Keratinocyte (primary cell): ENCODE data around the gene ALPI. TPM values are rescaled to one million over a fixed set of nuclear protein-coding genes. Genes with fewer than 3 reads are reported as not detected.

ENCODE experiments used
- DNase-seq: peaks from one replicate; pipeline ENCODE4 v3.0.0-alpha.2; 2011; ENCODE audit warnings: low read depth, missing footprints, low spot score
- FAIRE-seq: peaks from 2 replicates; lab custom pipeline; 2011; peaks lifted over from hg19 to GRCh38; lab: Jason Lieb, UNC
- H2AFZ ChIP-seq: 2 replicates; pipeline ENCODE4 v1.6.0; 2012; ENCODE audit warnings: low read length, control low read depth, inconsistent platforms; ENCODE audit not compliant: control insufficient read depth
- H3K27ac ChIP-seq: 2 replicates; pipeline ENCODE4 v1.5.1; 2011; ENCODE audit warnings: low read length; ENCODE audit not compliant: control insufficient read depth, insufficient read depth
- H3K27me3 ChIP-seq: 3 replicates; pipeline ENCODE4 v1.6.0; 2011; ENCODE audit warnings: low read length; ENCODE audit not compliant: control insufficient read depth, insufficient read depth; ENCODE audit errors: extremely low read depth
- H3K36me3 ChIP-seq, 2 experiments: 2 replicates in 1 of 2; 3 replicates in 1 of 2; pipeline ENCODE4 v1.5.1; 2011; ENCODE audit warnings: low read length in 2 of 2, mild to moderate bottlenecking in 1 of 2; ENCODE audit not compliant: control insufficient read depth in 2 of 2, insufficient read depth in 2 of 2; ENCODE audit errors: extremely low read depth in 1 of 2
- H3K4me1 ChIP-seq: 3 replicates; pipeline ENCODE4 v1.5.1; 2011; ENCODE audit warnings: low read length; ENCODE audit not compliant: control insufficient read depth, insufficient read depth; ENCODE audit errors: extremely low read depth
- H3K4me2 ChIP-seq: 3 replicates; pipeline ENCODE4 v1.6.0; 2011; ENCODE audit warnings: low read depth, low read length; ENCODE audit not compliant: control insufficient read depth, insufficient read depth; ENCODE audit errors: extremely low read depth
- H3K4me3 ChIP-seq, 3 experiments: fragments of 200-600 bp in 1 of 3; sonication (generic) in 1 of 3; 2 replicates in 2 of 3; 3 replicates in 1 of 3; pipeline ENCODE4 v1.5.1; 2011 to 2016; ENCODE audit warnings: low read length in 3 of 3, mild to moderate bottlenecking in 3 of 3, control low read depth in 2 of 3, inconsistent platforms in 1 of 3, low read depth in 1 of 3, mixed read lengths in 1 of 3, mixed run types in 1 of 3, moderate library complexity in 1 of 3; ENCODE audit not compliant: control insufficient read depth in 2 of 3, insufficient read depth in 2 of 3; ENCODE audit errors: extremely low read depth in 1 of 3
- H3K79me2 ChIP-seq: 2 replicates; pipeline ENCODE4 v1.6.0; 2012; ENCODE audit warnings: low read length; ENCODE audit not compliant: control insufficient read depth, insufficient read depth
- H3K9ac ChIP-seq: 3 replicates; pipeline ENCODE4 v1.6.0; 2011; ENCODE audit warnings: low read length; ENCODE audit not compliant: control insufficient read depth, insufficient read depth; ENCODE audit errors: extremely low read depth
- H3K9me1 ChIP-seq: 3 replicates; pipeline ENCODE4 v1.6.0; 2011; ENCODE audit warnings: low read length; ENCODE audit not compliant: control insufficient read depth, insufficient read depth; ENCODE audit errors: extremely low read depth
- H3K9me3 ChIP-seq: 2 replicates; pipeline ENCODE4 v1.5.1; 2012; ENCODE audit warnings: low read depth, low read length; ENCODE audit not compliant: control insufficient read depth
- H4K20me1 ChIP-seq: 3 replicates; pipeline ENCODE4 v1.6.0; 2011; ENCODE audit warnings: low read length; ENCODE audit not compliant: control insufficient read depth, insufficient read depth; ENCODE audit errors: extremely low read depth
- CTCF ChIP-seq, 3 experiments: IDR thresholded peaks in 1 of 3; conservative IDR thresholded peaks in 1 of 3; optimal IDR thresholded peaks in 1 of 3; 2 replicates in 2 of 3; 3 replicates in 1 of 3; pipeline versions ENCODE3 to v1.5.1; 2011; ENCODE audit warnings: low read length in 3 of 3, mild to moderate bottlenecking in 3 of 3, moderate library complexity in 2 of 3, control low read depth in 1 of 3, inconsistent platforms in 1 of 3; ENCODE audit not compliant: insufficient read depth in 2 of 3; ENCODE audit errors: extremely low read depth in 1 of 3
- EZH2 ChIP-seq: IDR thresholded peaks from one replicate; pipeline ENCODE4 v1.6.1; 2012; ENCODE audit warnings: inconsistent platforms, mild to moderate bottlenecking, low read length, moderate library complexity
- dilution Hi-C: fragments of 300-500 bp; cut with MboI; formaldehyde crosslinking; loops from one replicate; pipeline ENCODE4 v1.7.0; 2020; ENCODE audit warnings: low sequenced_read_pairs; ENCODE audit not compliant: extremely low pct_ligation_motif_present
- polyA plus RNA-seq, 5 experiments: library from polyadenylated mRNA; depleted of rRNA in 3 of 5; stranded (reverse) in 3 of 5; stranded (forward) in 1 of 5; unstranded in 1 of 5; fragments of >200 nt; gene quantifications; 1 replicate in 1 of 5; 2 replicates in 3 of 5; 3 replicates in 1 of 5; pipeline versions ENCODE4 v1.2.1 to v1.2.3, GENCODE V29; 2011 to 2012; ENCODE audit warnings: missing spikeins in 2 of 5, low read depth in 1 of 5, low replicate concordance in 1 of 5

Gene ALPI
- polyA plus RNA-seq, 1 donor (not counting 4 experiments of a cell fraction or from before 2014, with no cell fraction given) = not detected

DNA sequence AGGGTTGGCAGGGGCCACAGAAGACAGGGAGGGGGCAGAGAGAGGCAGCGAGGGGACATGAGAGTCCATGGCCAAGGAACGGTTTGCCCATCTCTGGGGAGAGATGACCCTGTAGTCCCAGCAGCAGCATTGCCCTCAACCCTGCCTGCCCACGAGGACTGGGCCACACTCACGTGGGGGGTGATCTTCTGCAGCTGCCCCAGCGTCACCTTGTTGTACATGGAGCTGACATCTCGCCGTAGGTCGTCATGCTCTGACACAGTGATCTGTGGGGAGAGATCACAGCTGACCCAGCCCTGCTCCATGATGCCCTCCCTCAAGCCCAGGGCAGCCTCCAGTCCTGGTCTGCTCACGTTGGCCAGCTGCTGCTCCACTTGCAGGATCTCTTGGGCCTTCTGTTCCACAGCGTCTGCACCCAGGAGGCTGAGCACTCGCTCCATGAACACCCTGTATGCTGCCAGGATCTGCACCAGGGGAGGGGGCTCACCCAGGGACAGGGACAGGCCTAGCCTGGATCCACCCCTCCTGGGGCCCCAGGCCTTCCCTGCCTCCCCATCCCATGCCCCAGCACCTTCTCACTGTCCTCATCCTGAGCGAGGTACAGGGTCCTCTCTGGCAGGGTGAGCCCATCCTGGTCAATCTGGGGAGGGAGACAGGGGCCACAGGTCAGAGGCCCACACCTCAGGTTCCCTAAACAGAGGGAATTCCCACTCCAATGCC, 28.8 kb downstream of the ALPI start:
- H3K4me3 ChIP-seq = no peak overlapping the region
- H4K20me1 ChIP-seq = no peaks in the 10 kb centered on the region
- dilution Hi-C loops = no loop called here
- H3K4me2 ChIP-seq = no peak overlapping the region
- H3K4me1 ChIP-seq = no peaks in the 10 kb centered on the region
- FAIRE-seq (no peak), DNase-seq (no peak)
- H3K79me2 ChIP-seq = no peaks in the 10 kb centered on the region
- H3K27ac ChIP-seq = no peak overlapping the region
- no peak overlapping the region for H2AFZ ChIP-seq
- H3K9ac ChIP-seq = no peak overlapping the region
- no peaks in the 10 kb centered on the region for H3K9me3 ChIP-seq
- no peaks in the 10 kb centered on the region for H3K36me3 ChIP-seq
- H3K9me1 ChIP-seq = no peaks in the 10 kb centered on the region
- TF ChIP-seq EZH2 = no peak
- no peak for TF ChIP-seq CTCF (optimal IDR thresholded peaks at IDR 0.05 in 1 of 3, IDR thresholded peaks at IDR 0.05 in 1 of 3, conservative IDR thresholded peaks at IDR 0.05 in 1 of 3; ENCODE audit: extremely low read depth in 1 of 3, insufficient read depth in 2 of 3, low read length in 3 of 3)
- H3K27me3 ChIP-seq = peaks cover 57% of the 10 kb centered on the region

GRCh38 chr2:232485348-232485756, 29.4 kb downstream of the ALPI start:
- no peak overlapping the region for H3K4me2 ChIP-seq
- H3K79me2 ChIP-seq = no peaks in the 10 kb centered on the region
- H3K27me3 ChIP-seq = peaks cover 57% of the 10 kb centered on the region
- no peak overlapping the region for H3K9ac ChIP-seq
- no peaks in the 10 kb centered on the region for H3K9me3 ChIP-seq
- DNase-seq = no peak
- no peaks in the 10 kb centered on the region for H3K4me1 ChIP-seq
- H2AFZ ChIP-seq = no peak overlapping the region
- H3K9me1 ChIP-seq = no peaks in the 10 kb centered on the region
- H3K4me3 ChIP-seq = no peak overlapping the region
- H3K27ac ChIP-seq = no peak overlapping the region
- dilution Hi-C loops = no loop called here
- no peak for FAIRE-seq
- peak; percentile 10 for TF ChIP-seq EZH2
- no peak for TF ChIP-seq CTCF (optimal IDR thresholded peaks at IDR 0.05 in 1 of 3, IDR thresholded peaks at IDR 0.05 in 1 of 3, conservative IDR thresholded peaks at IDR 0.05 in 1 of 3; ENCODE audit: extremely low read depth in 1 of 3, insufficient read depth in 2 of 3, low read length in 3 of 3)
- no peaks in the 10 kb centered on the region for H3K36me3 ChIP-seq
- no peaks in the 10 kb centered on the region for H4K20me1 ChIP-seq
